DND-41 (cell line): Measurements from ENCODE around the gene GRID2IP.

Source experiments
- ATAC-seq: fragments of 200-7000 bp; cut with Tn5 transposase; 3 replicates; pipeline ENCODE4 v1.9.1; 2021; ENCODE audit warnings: low read depth; ENCODE audit not compliant: insufficient read depth
- DNase-seq: peaks from one replicate; pipeline ENCODE4 v3.0.0-alpha.2; 2020
- H2AFZ ChIP-seq: 2 replicates; pipeline ENCODE4 v1.6.0; 2012; ENCODE audit warnings: low read depth, low read length
- H3K27ac ChIP-seq: 2 replicates; pipeline ENCODE4 v1.5.1; 2012; ENCODE audit warnings: low read length, inconsistent platforms
- H3K27me3 ChIP-seq: fragments of 200-600 bp; sonication (generic); 2 replicates; pipeline ENCODE4 v1.6.0; 2012; ENCODE audit warnings: low read length, mild to moderate bottlenecking, inconsistent platforms; ENCODE audit not compliant: insufficient read depth, poor library complexity
- H3K36me3 ChIP-seq: 2 replicates; pipeline ENCODE4 v1.5.1; 2012; ENCODE audit warnings: low read length, inconsistent platforms; ENCODE audit not compliant: insufficient read depth
- H3K4me1 ChIP-seq: 2 replicates; pipeline ENCODE4 v1.5.1; 2012; ENCODE audit warnings: mild to moderate bottlenecking, low read length; ENCODE audit not compliant: insufficient read depth
- H3K4me2 ChIP-seq: 2 replicates; pipeline ENCODE4 v1.6.0; 2012; ENCODE audit warnings: mild to moderate bottlenecking, moderate library complexity, low read length, inconsistent platforms; ENCODE audit not compliant: insufficient read depth
- H3K4me3 ChIP-seq, 2 experiments: fragments of 200-600 bp in 1 of 2; shearing (Covaris generic) in 1 of 2; 2 replicates each; pipeline ENCODE4 v1.5.1; 2012 to 2016; ENCODE audit warnings: inconsistent platforms in 2 of 2, low read length in 2 of 2, mild to moderate bottlenecking in 2 of 2, low read depth in 1 of 2, moderate library complexity in 1 of 2
- H3K79me2 ChIP-seq: 2 replicates; pipeline ENCODE4 v1.6.0; 2012; ENCODE audit warnings: low read length, inconsistent platforms; ENCODE audit not compliant: insufficient read depth
- H3K9ac ChIP-seq: 2 replicates; pipeline ENCODE4 v1.6.0; 2012; ENCODE audit warnings: low read depth, mild to moderate bottlenecking, inconsistent platforms, low read length, moderate library complexity
- H3K9me3 ChIP-seq: 2 replicates; pipeline ENCODE4 v1.5.1; 2012; ENCODE audit warnings: low read length, moderate library complexity, mild to moderate bottlenecking, inconsistent platforms; ENCODE audit not compliant: insufficient read depth, severe bottlenecking
- H4K20me1 ChIP-seq: 2 replicates; pipeline ENCODE4 v1.6.0; 2012; ENCODE audit warnings: low read length; ENCODE audit not compliant: insufficient read depth
- EZH2 ChIP-seq: IDR thresholded peaks from 3 replicates; pipeline ENCODE4 v1.6.1; 2012; ENCODE audit warnings: borderline replicate concordance, low read depth, mild to moderate bottlenecking, moderate library complexity, low read length, inconsistent platforms; ENCODE audit not compliant: severe bottlenecking
- TF ChIP-seq, protein P1 (sequence below): IDR thresholded peaks from 2 replicates; pipeline ENCODE4 v1.5.1; 2012; ENCODE audit warnings: borderline replicate concordance, low read length, moderate library complexity, mild to moderate bottlenecking; ENCODE audit not compliant: poor library complexity, severe bottlenecking; ENCODE audit errors: extremely low read depth

The GRID2IP gene

GRCh38 chr7:6546498-6547251 lies 4.6 kb downstream of the GRID2IP start:
- no peaks in the 10 kb centered on the region for H4K20me1 ChIP-seq
- H3K4me1 ChIP-seq, result no peaks in the 10 kb centered on the region
- H3K9me3 ChIP-seq, result no peaks in the 10 kb centered on the region
- H3K9ac ChIP-seq, result no peak overlapping the region
- no peak for DNase-seq
- ATAC-seq, result no peak
- no peak overlapping the region for H3K4me3 ChIP-seq
- no peak overlapping the region for H3K4me2 ChIP-seq
- TF ChIP-seq, protein P1, sequence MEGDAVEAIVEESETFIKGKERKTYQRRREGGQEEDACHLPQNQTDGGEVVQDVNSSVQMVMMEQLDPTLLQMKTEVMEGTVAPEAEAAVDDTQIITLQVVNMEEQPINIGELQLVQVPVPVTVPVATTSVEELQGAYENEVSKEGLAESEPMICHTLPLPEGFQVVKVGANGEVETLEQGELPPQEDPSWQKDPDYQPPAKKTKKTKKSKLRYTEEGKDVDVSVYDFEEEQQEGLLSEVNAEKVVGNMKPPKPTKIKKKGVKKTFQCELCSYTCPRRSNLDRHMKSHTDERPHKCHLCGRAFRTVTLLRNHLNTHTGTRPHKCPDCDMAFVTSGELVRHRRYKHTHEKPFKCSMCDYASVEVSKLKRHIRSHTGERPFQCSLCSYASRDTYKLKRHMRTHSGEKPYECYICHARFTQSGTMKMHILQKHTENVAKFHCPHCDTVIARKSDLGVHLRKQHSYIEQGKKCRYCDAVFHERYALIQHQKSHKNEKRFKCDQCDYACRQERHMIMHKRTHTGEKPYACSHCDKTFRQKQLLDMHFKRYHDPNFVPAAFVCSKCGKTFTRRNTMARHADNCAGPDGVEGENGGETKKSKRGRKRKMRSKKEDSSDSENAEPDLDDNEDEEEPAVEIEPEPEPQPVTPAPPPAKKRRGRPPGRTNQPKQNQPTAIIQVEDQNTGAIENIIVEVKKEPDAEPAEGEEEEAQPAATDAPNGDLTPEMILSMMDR, result no peak
- TF ChIP-seq EZH2, result no peak
- H3K36me3 ChIP-seq, result no peaks in the 10 kb centered on the region
- H3K27ac ChIP-seq, result no peak overlapping the region
- H3K27me3 ChIP-seq, result no peaks in the 10 kb centered on the region
- no peaks in the 10 kb centered on the region for H3K79me2 ChIP-seq
- H2AFZ ChIP-seq, result 0 out of 2 replicates have a peak overlapping the region, but pooled peaks have one; percentile 33

DNA sequence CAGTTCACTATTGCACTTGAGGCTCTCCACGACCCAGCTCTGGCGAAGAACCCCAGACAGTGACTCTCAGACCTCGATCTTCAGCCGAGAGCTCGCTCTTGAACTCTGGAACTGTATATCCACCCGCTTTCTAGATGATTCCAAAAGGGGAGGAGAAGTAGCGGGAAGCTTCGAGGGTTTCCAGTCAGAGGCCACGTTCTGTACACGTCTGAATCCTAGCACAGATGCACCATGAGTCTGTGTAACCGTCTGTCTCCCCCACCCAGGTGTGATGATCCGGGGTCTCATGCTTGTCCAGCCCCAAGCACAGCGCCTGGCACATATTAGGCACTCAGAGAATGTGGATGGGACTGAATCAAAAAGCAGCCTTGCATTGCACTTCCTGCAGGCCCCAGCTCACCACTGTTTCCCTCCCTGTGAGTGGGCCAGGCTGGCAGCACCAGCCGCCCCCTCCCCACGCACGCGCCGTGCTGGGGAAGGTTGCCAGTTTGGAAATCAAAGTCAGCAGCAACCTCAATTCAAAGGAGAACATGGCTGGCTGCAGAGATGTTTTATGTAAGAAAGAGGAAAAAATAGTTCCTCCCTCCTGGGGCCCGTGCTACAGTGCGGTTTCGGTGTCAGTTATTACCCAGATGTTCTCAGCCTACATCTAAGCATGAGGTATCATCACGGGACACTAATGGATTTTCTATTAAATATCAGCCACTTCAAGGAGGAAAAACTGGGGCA lies 5.7 kb downstream of the GRID2IP start:
- Histone ChIP-seq H3K4me2 (no peak overlapping the region), H3K27ac (no peak overlapping the region), H3K4me1 (no peaks in the 10 kb centered on the region), H3K9me3 (no peaks in the 10 kb centered on the region), H3K27me3 (no peaks in the 10 kb centered on the region), H3K79me2 (no peaks in the 10 kb centered on the region), H3K9ac (no peak overlapping the region), H3K4me3 (no peak overlapping the region), H2AFZ (no peak overlapping the region), H4K20me1 (no peaks in the 10 kb centered on the region), H3K36me3 (no peaks in the 10 kb centered on the region)
- TF ChIP-seq, protein P1, result no peak
- TF ChIP-seq EZH2, result no peak
- DNase-seq (peak; percentile 30), ATAC-seq (peak; percentile 52; the same call in 2 of the 3 replicates)

DNA sequence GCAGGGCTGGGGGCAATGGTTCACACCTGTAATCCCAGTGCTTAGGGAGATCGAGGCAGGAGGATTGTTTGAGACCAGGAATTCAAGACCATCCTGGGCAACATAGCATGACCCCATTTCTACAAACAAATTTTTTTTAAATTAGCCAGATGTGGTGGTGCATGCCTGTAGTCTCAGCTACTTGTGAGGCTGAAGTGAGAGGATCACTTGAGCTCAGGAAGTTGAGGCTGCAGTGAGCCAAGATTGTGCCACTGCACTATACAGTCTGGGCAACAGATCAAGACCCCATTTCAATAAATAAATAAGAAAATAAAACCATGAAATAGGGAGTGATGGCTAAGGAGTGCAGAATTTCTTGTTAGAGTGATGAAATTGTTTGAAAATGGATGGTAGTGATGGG lies 8.9 kb downstream of the GRID2IP start:
- H4K20me1 ChIP-seq, result no peaks in the 10 kb centered on the region
- H3K79me2 ChIP-seq, result no peaks in the 10 kb centered on the region
- H3K4me2 ChIP-seq, result no peak overlapping the region
- H3K27me3 ChIP-seq, result peaks cover 3% of the 10 kb centered on the region
- H3K9ac ChIP-seq, result no peak overlapping the region
- H3K4me3 ChIP-seq, result no peak overlapping the region
- peaks cover 4% of the 10 kb centered on the region for H3K4me1 ChIP-seq
- H2AFZ ChIP-seq, result no peak overlapping the region
- no peak overlapping the region for H3K27ac ChIP-seq
- DNase-seq (no peak), ATAC-seq (no peak)
- no peaks in the 10 kb centered on the region for H3K9me3 ChIP-seq
- TF ChIP-seq, protein P1, result no peak
- no peaks in the 10 kb centered on the region for H3K36me3 ChIP-seq
